OCI-LY3 (cell line): ENCODE results near the gene STK4.

Source experiments
- H2AFZ ChIP-seq: fragments of 200-600, 300-600 bp; shearing (Covaris generic); 2 replicates; pipeline ENCODE4 v1.6.0; 2014; ENCODE audit warnings: antibody characterized with exemption, low read depth, low read length
- H3K27ac ChIP-seq: fragments of 200-600, 300-600 bp; sonication (generic); 2 replicates; pipeline ENCODE4 v1.5.1; 2014; ENCODE audit warnings: mild to moderate bottlenecking, low read length, moderate library complexity, mixed read lengths
- H3K27me3 ChIP-seq: fragments of 200-600, 300-600 bp; sonication (generic); 2 replicates; pipeline ENCODE4 v1.6.1; 2014; ENCODE audit warnings: low read depth, low read length, mixed read lengths
- H3K36me3 ChIP-seq: fragments of 200-600, 300-600 bp; sonication (generic); replicated peaks from 2 replicates; pipeline ENCODE3; 2014; ENCODE audit warnings: low read depth, low read length, mixed read lengths
- H3K4me1 ChIP-seq: fragments of 300-600, 200-600 bp; sonication (generic); 2 replicates; pipeline ENCODE4 v1.6.1; 2014; ENCODE audit warnings: low read length, mixed read lengths
- H3K4me2 ChIP-seq: fragments of 200-600, 300-600 bp; sonication (generic); 2 replicates; pipeline ENCODE4 v1.6.1; 2014; ENCODE audit warnings: low read length, mixed read lengths
- H3K4me3 ChIP-seq: fragments of 300-600, 200-600 bp; sonication (generic); 2 replicates; pipeline ENCODE4 v1.5.1; 2014; ENCODE audit warnings: antibody characterized with exemption, mild to moderate bottlenecking, low read length, moderate library complexity
- H3K79me2 ChIP-seq: fragments of 300-600, 200-600 bp; shearing (Covaris generic); 2 replicates; pipeline ENCODE4 v1.6.1; 2014; ENCODE audit warnings: mild to moderate bottlenecking, low read length, mixed read lengths
- H3K9ac ChIP-seq: fragments of 300-600, 200-600 bp; shearing (Covaris generic); 2 replicates; pipeline ENCODE4 v1.6.0; 2014; ENCODE audit warnings: mild to moderate bottlenecking, low read length, moderate library complexity
- H3K9me3 ChIP-seq: fragments of 200-600, 300-600 bp; shearing (Covaris generic); 2 replicates; pipeline ENCODE4 v1.6.1; 2014; ENCODE audit warnings: low read length, mixed read lengths; ENCODE audit not compliant: insufficient read depth
- H4K20me1 ChIP-seq: fragments of 200-600, 300-600 bp; sonication (generic); 2 replicates; pipeline ENCODE4 v1.6.1; 2016; ENCODE audit warnings: low read length, mixed read lengths; ENCODE audit not compliant: insufficient read depth
- EZH2phosphoT487 ChIP-seq: fragments of 200-600 bp; shearing (Covaris generic); IDR thresholded peaks from 2 replicates; pipeline ENCODE4 v1.6.1; 2018; ENCODE audit warnings: antibody characterized with exemption, mixed run types, low read depth
- TF ChIP-seq, protein P1 (sequence below): fragments of 200-600, 300-600 bp; sonication (generic); IDR thresholded peaks from 2 replicates; pipeline ENCODE4 v1.5.1; 2014; ENCODE audit warnings: antibody characterized with exemption, low read length, low read depth

The STK4 gene

DNA sequence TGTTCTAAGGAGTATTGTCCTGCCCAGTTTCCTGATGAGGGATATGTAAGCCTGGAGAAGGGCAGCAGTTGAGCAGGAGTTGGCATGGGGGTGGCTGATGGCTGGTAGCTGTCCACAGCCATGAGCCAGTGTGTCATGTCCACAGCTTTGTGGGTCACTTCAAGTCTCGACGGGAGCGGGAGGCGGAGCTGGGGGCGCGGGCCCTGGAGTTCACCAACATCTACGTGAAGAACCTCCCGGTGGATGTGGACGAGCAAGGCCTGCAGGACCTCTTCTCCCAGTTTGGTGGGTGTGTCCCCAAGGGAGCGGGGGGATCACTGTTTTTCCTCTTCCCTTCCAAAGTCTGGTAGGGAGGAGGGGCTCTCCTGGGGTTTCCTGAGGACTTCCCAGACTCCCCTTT lies 47.6 kb upstream of the STK4 start:
- Histone ChIP-seq H3K36me3 (peaks cover 12% of the 10 kb centered on the region), H3K27ac (no peak overlapping the region), H3K27me3 (no peaks in the 10 kb centered on the region), H3K9me3 (no peaks in the 10 kb centered on the region), H3K9ac (no peak overlapping the region), H3K4me1 (no peaks in the 10 kb centered on the region), H2AFZ (no peak overlapping the region), H3K4me3 (no peak overlapping the region), H3K79me2 (no peaks in the 10 kb centered on the region), H3K4me2 (no peak overlapping the region), H4K20me1 (no peaks in the 10 kb centered on the region)
- no peak for TF ChIP-seq EZH2phosphoT487
- TF ChIP-seq, protein P1, sequence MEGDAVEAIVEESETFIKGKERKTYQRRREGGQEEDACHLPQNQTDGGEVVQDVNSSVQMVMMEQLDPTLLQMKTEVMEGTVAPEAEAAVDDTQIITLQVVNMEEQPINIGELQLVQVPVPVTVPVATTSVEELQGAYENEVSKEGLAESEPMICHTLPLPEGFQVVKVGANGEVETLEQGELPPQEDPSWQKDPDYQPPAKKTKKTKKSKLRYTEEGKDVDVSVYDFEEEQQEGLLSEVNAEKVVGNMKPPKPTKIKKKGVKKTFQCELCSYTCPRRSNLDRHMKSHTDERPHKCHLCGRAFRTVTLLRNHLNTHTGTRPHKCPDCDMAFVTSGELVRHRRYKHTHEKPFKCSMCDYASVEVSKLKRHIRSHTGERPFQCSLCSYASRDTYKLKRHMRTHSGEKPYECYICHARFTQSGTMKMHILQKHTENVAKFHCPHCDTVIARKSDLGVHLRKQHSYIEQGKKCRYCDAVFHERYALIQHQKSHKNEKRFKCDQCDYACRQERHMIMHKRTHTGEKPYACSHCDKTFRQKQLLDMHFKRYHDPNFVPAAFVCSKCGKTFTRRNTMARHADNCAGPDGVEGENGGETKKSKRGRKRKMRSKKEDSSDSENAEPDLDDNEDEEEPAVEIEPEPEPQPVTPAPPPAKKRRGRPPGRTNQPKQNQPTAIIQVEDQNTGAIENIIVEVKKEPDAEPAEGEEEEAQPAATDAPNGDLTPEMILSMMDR, result no peak

GRCh38 chr20:44921447-44921846 lies 44.9 kb upstream of the STK4 start:
- H3K27ac ChIP-seq, result no peak overlapping the region
- H3K9me3 ChIP-seq, result no peaks in the 10 kb centered on the region
- no peak overlapping the region for H2AFZ ChIP-seq

DNA sequence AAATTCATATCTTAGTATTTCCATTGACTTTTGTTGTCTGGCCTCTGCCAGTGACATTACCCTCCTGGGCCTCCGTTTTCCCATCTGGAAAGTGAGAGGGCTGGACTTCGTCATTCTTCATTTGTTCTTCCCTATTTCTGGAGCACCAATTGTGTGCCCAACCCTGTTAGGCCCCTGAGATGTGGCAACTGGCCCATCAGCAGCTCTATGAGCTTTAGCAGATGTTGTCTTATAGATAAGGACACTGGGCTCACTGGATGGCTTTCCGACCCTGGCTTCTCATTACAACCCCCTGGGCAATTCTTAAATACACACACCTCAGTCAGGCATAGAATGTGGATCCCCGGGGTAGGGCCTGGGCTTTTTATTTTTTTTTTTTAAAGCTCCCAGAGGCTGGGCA lies 41.8 kb upstream of the STK4 start:
- no peaks in the 10 kb centered on the region for H4K20me1 ChIP-seq

More at GRCh38 chr20:44921447-44921846, 44.9 kb upstream of the STK4 start:
- Histone ChIP-seq H3K4me3 (no peak overlapping the region), H3K36me3 (peaks cover 13% of the 10 kb centered on the region), H3K9ac (no peak overlapping the region), H3K4me1 (no peaks in the 10 kb centered on the region), H3K4me2 (no peak overlapping the region), H3K27me3 (no peaks in the 10 kb centered on the region), H4K20me1 (no peaks in the 10 kb centered on the region), H3K79me2 (no peaks in the 10 kb centered on the region)
- no peak for TF ChIP-seq EZH2phosphoT487
- TF ChIP-seq, protein P1, result no peak

DNA sequence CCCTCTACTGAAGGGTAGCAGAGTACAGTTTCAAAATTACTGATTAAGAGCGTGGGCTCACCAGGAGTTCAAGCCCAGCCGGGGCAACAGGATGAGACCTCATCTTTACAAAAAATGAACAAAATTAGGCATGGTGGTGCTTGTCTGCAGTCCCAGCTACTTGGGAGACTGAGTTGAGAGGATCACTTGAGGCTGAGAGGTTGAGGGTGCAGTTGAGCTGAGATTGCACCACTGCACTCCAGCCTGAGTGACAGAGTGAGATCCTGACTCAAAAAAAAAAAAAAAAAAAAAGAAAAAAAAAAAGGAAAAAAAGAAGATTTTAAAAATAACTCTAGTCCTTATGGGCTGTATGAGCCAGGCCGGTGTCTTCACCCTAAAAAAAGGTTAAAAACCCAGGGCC lies 37.7 kb upstream of the STK4 start:
- no peak overlapping the region for H3K27ac ChIP-seq
- no peaks in the 10 kb centered on the region for H3K4me1 ChIP-seq
- H3K36me3 ChIP-seq, result peaks cover 14% of the 10 kb centered on the region
- H2AFZ ChIP-seq, result no peak overlapping the region
- H3K4me3 ChIP-seq, result no peak overlapping the region
- H3K27me3 ChIP-seq, result no peaks in the 10 kb centered on the region
- no peak overlapping the region for H3K9ac ChIP-seq
- no peaks in the 10 kb centered on the region; the same call in 1 of the 2 replicates for H4K20me1 ChIP-seq
- TF ChIP-seq EZH2phosphoT487, result no peak
- TF ChIP-seq, protein P1, result no peak
- no peaks in the 10 kb centered on the region for H3K9me3 ChIP-seq
- H3K4me2 ChIP-seq, result no peak overlapping the region
- no peaks in the 10 kb centered on the region for H3K79me2 ChIP-seq

More for the DNA sequence above, 41.8 kb upstream of the STK4 start:
- Histone ChIP-seq H3K4me3 (no peak overlapping the region), H3K9ac (no peak overlapping the region), H2AFZ (no peak overlapping the region), H3K27ac (no peak overlapping the region), H3K4me1 (no peaks in the 10 kb centered on the region), H3K9me3 (no peaks in the 10 kb centered on the region), H3K36me3 (peaks cover 6% of the 10 kb centered on the region), H3K4me2 (no peak overlapping the region), H3K27me3 (no peaks in the 10 kb centered on the region), H3K79me2 (no peaks in the 10 kb centered on the region)
- TF ChIP-seq, protein P1, result no peak
- no peak for TF ChIP-seq EZH2phosphoT487
